SK-N-SH treated with all-trans-retinoic acid at 6 μM for 48 hours (cell line): Measurements from ENCODE around the gene HNRNPR.

Source experiments
- BACH2 ChIP-seq: fragments of 250-450 bp; sonication (Bioruptor Pico); IDR thresholded peaks from 2 replicates; pipeline ENCODE4 v1.9.0; 2021; ENCODE audit warnings: mild to moderate bottlenecking, borderline replicate concordance
- CREB5 ChIP-seq: fragments of 250-450 bp; sonication (Bioruptor Pico); IDR thresholded peaks from 2 replicates; pipeline ENCODE4 v1.5.1; 2020; ENCODE audit warnings: low read depth, mild to moderate bottlenecking, moderate library complexity
- ESRRG ChIP-seq: fragments of 250-450 bp; sonication (Bioruptor Pico); IDR thresholded peaks from 2 replicates; pipeline ENCODE4 v1.6.1; 2021; ENCODE audit warnings: mild to moderate bottlenecking
- GLIS3 ChIP-seq: fragments of 250-450 bp; sonication (Bioruptor Pico); IDR thresholded peaks from 2 replicates; pipeline ENCODE4 v1.5.0; 2020; ENCODE audit warnings: mild to moderate bottlenecking, moderate library complexity
- OSR1 ChIP-seq: fragments of 250-450 bp; sonication (Bioruptor Pico); IDR thresholded peaks from 2 replicates; pipeline ENCODE4 v1.8.0; 2022; ENCODE audit warnings: moderate library complexity, mild to moderate bottlenecking, inconsistent platforms
- TOX ChIP-seq: fragments of 250-450 bp; sonication (Bioruptor Pico); IDR thresholded peaks from 2 replicates; pipeline ENCODE4 v1.8.0; 2021; ENCODE audit warnings: mild to moderate bottlenecking, moderate library complexity, borderline replicate concordance
- ZC3H10 ChIP-seq: fragments of 250-450 bp; sonication (Bioruptor Pico); IDR thresholded peaks from 2 replicates; pipeline ENCODE4 v1.5.1; 2021; ENCODE audit warnings: mild to moderate bottlenecking, moderate library complexity
- ZFP3 ChIP-seq: fragments of 250-450 bp; sonication (Bioruptor Pico); IDR thresholded peaks from 2 replicates; pipeline ENCODE4 v1.5.0; 2020; ENCODE audit warnings: mild to moderate bottlenecking, moderate library complexity
- ZFP30 ChIP-seq: fragments of 450-650 bp; formaldehyde crosslinking; IDR thresholded peaks from 2 replicates; pipeline ENCODE4 v1.5.0; 2022; ENCODE audit warnings: mild to moderate bottlenecking, moderate library complexity
- ZNF565 ChIP-seq: fragments of 450-650 bp; formaldehyde crosslinking; conservative IDR thresholded peaks from 2 replicates; pipeline ENCODE4 v1.5.0; 2020; ENCODE audit warnings: low read depth, mild to moderate bottlenecking, moderate library complexity
- ZNF8 ChIP-seq: fragments of 450-650 bp; formaldehyde crosslinking; IDR thresholded peaks from 2 replicates; pipeline ENCODE4 v1.5.0; 2020; ENCODE audit warnings: mild to moderate bottlenecking, moderate library complexity
- TF ChIP-seq, protein P1 (sequence below): fragments of 250-450 bp; sonication (Bioruptor Pico); IDR thresholded peaks from 2 replicates; pipeline ENCODE4 v1.8.0; 2020; ENCODE audit warnings: mild to moderate bottlenecking, moderate library complexity, borderline replicate concordance

- TF ChIP-seq OSR1 (CRISPR knock-in tag), result no peak
- TF ChIP-seq ZFP3, result no peak
- TF ChIP-seq, protein P1, sequence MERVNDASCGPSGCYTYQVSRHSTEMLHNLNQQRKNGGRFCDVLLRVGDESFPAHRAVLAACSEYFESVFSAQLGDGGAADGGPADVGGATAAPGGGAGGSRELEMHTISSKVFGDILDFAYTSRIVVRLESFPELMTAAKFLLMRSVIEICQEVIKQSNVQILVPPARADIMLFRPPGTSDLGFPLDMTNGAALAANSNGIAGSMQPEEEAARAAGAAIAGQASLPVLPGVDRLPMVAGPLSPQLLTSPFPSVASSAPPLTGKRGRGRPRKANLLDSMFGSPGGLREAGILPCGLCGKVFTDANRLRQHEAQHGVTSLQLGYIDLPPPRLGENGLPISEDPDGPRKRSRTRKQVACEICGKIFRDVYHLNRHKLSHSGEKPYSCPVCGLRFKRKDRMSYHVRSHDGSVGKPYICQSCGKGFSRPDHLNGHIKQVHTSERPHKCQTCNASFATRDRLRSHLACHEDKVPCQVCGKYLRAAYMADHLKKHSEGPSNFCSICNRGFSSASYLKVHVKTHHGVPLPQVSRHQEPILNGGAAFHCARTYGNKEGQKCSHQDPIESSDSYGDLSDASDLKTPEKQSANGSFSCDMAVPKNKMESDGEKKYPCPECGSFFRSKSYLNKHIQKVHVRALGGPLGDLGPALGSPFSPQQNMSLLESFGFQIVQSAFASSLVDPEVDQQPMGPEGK (CRISPR knock-in tag), result no peak
- no peak for TF ChIP-seq GLIS3 (CRISPR knock-in tag)
- no peak for TF ChIP-seq ZNF8 (CRISPR knock-in tag)
- TF ChIP-seq CREB5 (CRISPR knock-in tag), result no peak
- TF ChIP-seq ZNF565, result no peak
- no peak for TF ChIP-seq ZC3H10 (CRISPR knock-in tag)
- no peak for TF ChIP-seq TOX (CRISPR knock-in tag)
- TF ChIP-seq ZFP30 (CRISPR knock-in tag), result no peak
- TF ChIP-seq BACH2 (CRISPR knock-in tag), result no peak
- TF ChIP-seq ESRRG (CRISPR knock-in tag), result no peak
Observed at GRCh38 chr1:23322770-23323169, 21.3 kb downstream of the HNRNPR start.
